Duodenal mucosa (tissue), 2 donors: ENCODE data around the gene ASXL3.

Source experiments
- H3K27ac ChIP-seq: one replicate; pipeline ENCODE4 v1.7.0; 2013; ENCODE audit warnings: low read depth, low read length
- H3K27me3 ChIP-seq, 2 donors: one replicate each; pipeline ENCODE4 v1.7.0; 2013; ENCODE audit warnings: low read length in 2 of 2, control low read depth in 1 of 2; ENCODE audit not compliant: insufficient read depth in 2 of 2, control insufficient read depth in 1 of 2
- H3K36me3 ChIP-seq, 2 donors: one replicate each; pipeline ENCODE4 v1.7.0; 2013; ENCODE audit warnings: low read length in 2 of 2, control low read depth in 1 of 2; ENCODE audit not compliant: insufficient read depth in 2 of 2, control insufficient read depth in 1 of 2
- H3K4me1 ChIP-seq, 2 donors: one replicate each; pipeline ENCODE4 v1.7.0; 2013; ENCODE audit warnings: low read length in 2 of 2, control low read depth in 1 of 2; ENCODE audit not compliant: insufficient read depth in 2 of 2, control insufficient read depth in 1 of 2
- H3K4me3 ChIP-seq, 2 donors: one replicate each; pipeline ENCODE4 v1.7.0; 2013; ENCODE audit warnings: low read length in 2 of 2, low read depth in 1 of 2
- H3K9ac ChIP-seq, 2 donors: one replicate each; pipeline ENCODE4 v1.7.0; 2013; ENCODE audit warnings: low read length in 2 of 2, low read depth in 1 of 2
- H3K9me3 ChIP-seq, 2 donors: one replicate each; pipeline ENCODE4 v1.7.0; 2013; ENCODE audit warnings: low read length in 2 of 2, control low read depth in 1 of 2; ENCODE audit not compliant: control insufficient read depth in 1 of 2

ASXL3 gene

GRCh38 chr18:33605250-33605649, 27.2 kb downstream of the ASXL3 start:
- Histone ChIP-seq H3K9me3 (no peaks in the 10 kb centered on the region), H3K9ac (no peak overlapping the region), H3K27ac (no peak overlapping the region), H3K4me1 (no peaks in the 10 kb centered on the region), H3K27me3 (no peaks in the 10 kb centered on the region), H3K36me3 (no peaks in the 10 kb centered on the region), H3K4me3 (no peak overlapping the region)

- Histone ChIP-seq H3K27ac (no peak overlapping the region), H3K4me3 (no peak overlapping the region), H3K27me3 (no peaks in the 10 kb centered on the region), H3K9me3 (no peaks in the 10 kb centered on the region), H3K4me1 (no peaks in the 10 kb centered on the region), H3K36me3 (no peaks in the 10 kb centered on the region), H3K9ac (no peak overlapping the region)
Measured at GRCh38 chr18:33606621-33607020, 28.6 kb downstream of the ASXL3 start.

DNA sequence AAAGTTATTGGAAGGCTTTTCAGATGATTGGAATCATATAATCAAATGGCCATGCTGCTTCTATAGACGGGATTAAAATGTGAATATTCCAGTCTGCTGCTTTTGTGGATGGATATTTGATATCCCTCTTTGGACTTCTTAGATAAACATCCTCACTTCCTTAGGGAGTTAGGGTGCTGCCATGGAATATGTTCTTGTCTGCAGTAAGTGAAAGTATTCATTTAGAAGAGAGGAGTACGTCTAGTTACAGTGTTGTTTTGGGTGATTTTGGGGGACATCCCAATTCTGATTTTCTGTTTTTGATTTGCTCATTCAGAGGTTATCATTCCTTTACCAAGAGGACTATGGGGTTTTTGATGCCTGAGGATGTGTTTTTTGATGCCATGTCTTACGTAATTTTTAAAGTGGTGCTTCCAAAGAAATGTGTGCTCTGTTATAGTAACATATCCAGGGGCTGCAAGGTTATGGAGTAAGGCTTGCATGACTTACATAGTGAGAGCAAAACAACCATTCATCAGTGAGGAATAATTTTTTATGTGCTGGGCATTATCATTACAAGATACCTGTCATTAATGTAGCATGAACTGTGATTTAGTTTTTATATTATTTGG, 33.6 kb downstream of the ASXL3 start:
- Histone ChIP-seq H3K4me1 (no peaks in the 10 kb centered on the region), H3K27ac (no peak overlapping the region)

DNA sequence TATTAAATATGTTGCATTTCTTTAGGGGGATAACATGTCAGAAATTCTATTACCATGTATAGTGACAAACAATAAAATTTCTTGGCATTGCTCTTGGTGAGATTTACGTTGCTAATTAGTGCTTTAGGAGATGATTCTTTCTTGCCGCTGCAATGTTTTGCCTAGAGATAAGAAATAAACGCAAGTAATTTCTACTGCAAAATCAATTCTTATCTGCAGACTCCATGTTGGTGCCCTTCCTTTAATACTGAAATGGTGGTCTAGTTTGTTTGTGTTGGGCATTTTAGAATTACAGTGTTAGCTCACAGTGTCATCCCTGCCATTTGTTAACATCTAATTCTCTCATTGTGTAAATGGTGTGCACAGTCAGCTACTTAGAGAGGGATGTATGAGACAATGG, 34.6 kb downstream of the ASXL3 start:
- Histone ChIP-seq H3K27me3 (no peaks in the 10 kb centered on the region), H3K9me3 (no peaks in the 10 kb centered on the region), H3K27ac (no peak overlapping the region), H3K4me1 (no peaks in the 10 kb centered on the region), H3K36me3 (no peaks in the 10 kb centered on the region), H3K9ac (no peak overlapping the region), H3K4me3 (no peak overlapping the region)

More for the DNA sequence above, 33.6 kb downstream of the ASXL3 start:
- Histone ChIP-seq H3K9ac (no peak overlapping the region), H3K9me3 (no peaks in the 10 kb centered on the region), H3K27me3 (no peaks in the 10 kb centered on the region), H3K36me3 (no peaks in the 10 kb centered on the region), H3K4me3 (no peak overlapping the region)

GRCh38 chr18:33616556-33616955, 38.5 kb downstream of the ASXL3 start:
- Histone ChIP-seq H3K27me3 (no peaks in the 10 kb centered on the region), H3K36me3 (no peaks in the 10 kb centered on the region), H3K4me3 (no peak overlapping the region), H3K9ac (no peak overlapping the region), H3K9me3 (no peaks in the 10 kb centered on the region), H3K27ac (no peak overlapping the region), H3K4me1 (no peaks in the 10 kb centered on the region)

DNA sequence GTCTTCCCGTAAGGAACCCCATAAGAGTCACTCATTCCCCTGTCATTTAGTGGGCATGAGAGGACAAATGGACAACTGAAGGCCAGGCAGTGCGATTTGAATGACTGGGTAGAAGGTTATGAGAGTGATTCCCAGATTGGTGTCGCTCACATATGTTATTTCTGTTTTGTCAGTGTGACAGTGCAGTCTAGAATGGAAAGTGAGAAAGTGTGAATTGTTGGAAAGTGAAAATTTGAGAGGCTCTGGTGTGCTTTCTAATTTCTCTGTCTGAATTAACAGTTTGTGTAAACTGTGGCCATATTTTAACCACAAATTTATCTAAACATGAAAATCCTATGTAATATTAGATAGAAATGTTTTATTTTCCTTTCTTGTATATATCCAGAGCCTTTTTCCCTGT, 49.1 kb downstream of the ASXL3 start:
- Histone ChIP-seq H3K27ac (no peak overlapping the region), H3K9me3 (no peaks in the 10 kb centered on the region), H3K36me3 (no peaks in the 10 kb centered on the region), H3K27me3 (no peaks in the 10 kb centered on the region), H3K9ac (no peak overlapping the region), H3K4me3 (no peak overlapping the region), H3K4me1 (no peaks in the 10 kb centered on the region)

DNA sequence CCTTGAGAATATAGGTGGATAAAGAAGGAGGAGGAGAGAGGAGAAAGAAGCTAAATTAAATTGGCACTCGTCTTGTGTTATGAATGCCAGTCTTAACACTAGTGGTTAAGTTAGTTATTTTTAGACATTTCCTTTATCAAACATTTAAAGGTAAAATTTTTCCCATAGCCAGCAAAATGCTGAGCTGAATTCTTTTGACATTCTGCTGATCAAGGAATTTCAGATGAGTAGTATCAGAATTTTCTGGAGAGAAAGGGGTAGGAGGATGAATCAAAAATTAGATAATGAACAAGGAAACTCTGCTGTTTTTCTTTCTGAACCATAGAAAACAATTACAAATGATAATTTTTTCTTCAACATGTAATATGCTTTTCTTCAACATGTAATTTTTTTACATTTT, 52.5 kb downstream of the ASXL3 start:
- Histone ChIP-seq H3K27ac (no peak overlapping the region), H3K4me3 (no peak overlapping the region), H3K36me3 (no peaks in the 10 kb centered on the region), H3K4me1 (no peaks in the 10 kb centered on the region), H3K27me3 (no peaks in the 10 kb centered on the region), H3K9me3 (no peaks in the 10 kb centered on the region), H3K9ac (no peak overlapping the region)

- Histone ChIP-seq H3K36me3 (no peaks in the 10 kb centered on the region), H3K4me1 (no peaks in the 10 kb centered on the region), H3K9me3 (no peaks in the 10 kb centered on the region), H3K4me3 (no peak overlapping the region), H3K9ac (no peak overlapping the region), H3K27me3 (no peaks in the 10 kb centered on the region), H3K27ac (no peak overlapping the region)
Measured at GRCh38 chr18:33641141-33641540, 63.1 kb downstream of the ASXL3 start.

DNA sequence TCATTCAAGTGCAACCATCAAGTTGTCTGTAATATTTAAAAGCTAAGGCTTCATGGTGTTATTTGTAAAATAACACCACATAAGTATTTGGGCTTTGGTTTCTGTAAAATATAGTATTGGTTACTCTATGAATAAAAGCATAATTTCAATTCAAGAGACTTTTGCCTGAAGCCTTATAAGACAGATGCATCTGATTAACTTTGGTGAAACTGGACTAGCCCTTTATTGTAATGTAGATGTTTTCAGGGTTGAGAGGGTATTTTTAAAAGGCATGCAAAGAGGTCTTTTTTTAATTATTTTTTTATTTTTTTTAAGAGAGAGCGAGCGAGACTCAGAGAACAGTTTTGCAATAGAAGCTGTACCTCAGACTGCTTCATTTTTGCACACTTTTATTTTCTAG, 66.5 kb downstream of the ASXL3 start:
- Histone ChIP-seq H3K27me3 (no peaks in the 10 kb centered on the region), H3K4me3 (no peak overlapping the region), H3K9me3 (no peaks in the 10 kb centered on the region), H3K9ac (no peak overlapping the region), H3K27ac (no peak overlapping the region), H3K4me1 (no peaks in the 10 kb centered on the region), H3K36me3 (no peaks in the 10 kb centered on the region)

DNA sequence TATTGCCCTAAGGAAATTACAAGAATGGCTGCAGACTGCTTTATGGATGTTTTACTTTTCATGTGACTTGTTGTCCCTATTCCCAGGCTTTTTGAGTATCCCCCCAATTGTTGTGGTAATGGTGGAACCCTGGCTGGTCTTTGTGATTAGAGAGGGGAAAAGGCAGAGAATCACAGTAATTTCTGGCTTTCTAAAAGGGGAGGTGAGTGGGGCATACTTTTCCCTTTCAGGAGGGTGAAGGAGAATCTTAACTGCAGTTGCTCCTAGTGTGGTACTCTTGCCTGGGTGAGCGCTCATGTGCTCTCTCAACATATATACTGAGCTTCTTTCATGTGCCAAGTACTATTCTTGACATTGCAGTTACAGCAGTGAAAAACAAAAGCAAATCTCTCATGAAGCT, 69.3 kb downstream of the ASXL3 start:
- no peaks in the 10 kb centered on the region for H3K36me3 ChIP-seq

GRCh38 chr18:33652635-33653034, 74.6 kb downstream of the ASXL3 start:
- Histone ChIP-seq H3K9me3 (no peaks in the 10 kb centered on the region), H3K9ac (no peak overlapping the region), H3K4me1 (no peaks in the 10 kb centered on the region), H3K4me3 (no peak overlapping the region), H3K27me3 (no peaks in the 10 kb centered on the region), H3K36me3 (no peaks in the 10 kb centered on the region), H3K27ac (no peak overlapping the region)

More for the DNA sequence above, 69.3 kb downstream of the ASXL3 start:
- Histone ChIP-seq H3K4me1 (no peaks in the 10 kb centered on the region), H3K9ac (no peak overlapping the region), H3K27me3 (no peaks in the 10 kb centered on the region), H3K9me3 (no peaks in the 10 kb centered on the region), H3K27ac (no peak overlapping the region), H3K4me3 (no peak overlapping the region)
